ENCODE data around the gene TCF7L1.

The TCF7L1 gene

GRCh38 chr2:85106489-85107180, 26.6 kb upstream of the TCF7L1 start:
- H3F3A ChIP-seq (ENCODE audit: insufficient read depth, low read length): no peaks in the 10 kb centered on the region
- TF ChIP-seq EZH2 (IDR thresholded peaks at IDR 0.05; ENCODE audit: borderline replicate concordance, low read length): no peak
- TF ChIP-seq, protein P1, sequence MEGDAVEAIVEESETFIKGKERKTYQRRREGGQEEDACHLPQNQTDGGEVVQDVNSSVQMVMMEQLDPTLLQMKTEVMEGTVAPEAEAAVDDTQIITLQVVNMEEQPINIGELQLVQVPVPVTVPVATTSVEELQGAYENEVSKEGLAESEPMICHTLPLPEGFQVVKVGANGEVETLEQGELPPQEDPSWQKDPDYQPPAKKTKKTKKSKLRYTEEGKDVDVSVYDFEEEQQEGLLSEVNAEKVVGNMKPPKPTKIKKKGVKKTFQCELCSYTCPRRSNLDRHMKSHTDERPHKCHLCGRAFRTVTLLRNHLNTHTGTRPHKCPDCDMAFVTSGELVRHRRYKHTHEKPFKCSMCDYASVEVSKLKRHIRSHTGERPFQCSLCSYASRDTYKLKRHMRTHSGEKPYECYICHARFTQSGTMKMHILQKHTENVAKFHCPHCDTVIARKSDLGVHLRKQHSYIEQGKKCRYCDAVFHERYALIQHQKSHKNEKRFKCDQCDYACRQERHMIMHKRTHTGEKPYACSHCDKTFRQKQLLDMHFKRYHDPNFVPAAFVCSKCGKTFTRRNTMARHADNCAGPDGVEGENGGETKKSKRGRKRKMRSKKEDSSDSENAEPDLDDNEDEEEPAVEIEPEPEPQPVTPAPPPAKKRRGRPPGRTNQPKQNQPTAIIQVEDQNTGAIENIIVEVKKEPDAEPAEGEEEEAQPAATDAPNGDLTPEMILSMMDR (IDR thresholded peaks at IDR 0.05; ENCODE audit: low read length): no peak
- H3K27ac ChIP-seq (ENCODE audit: low read depth, low read length, poor library complexity, severe bottlenecking): no peak overlapping the region
- H3K79me2 ChIP-seq (ENCODE audit: insufficient read depth, low read length): no peaks in the 10 kb centered on the region
- H3K36me3 ChIP-seq (ENCODE audit: insufficient read depth, low read length): no peaks in the 10 kb centered on the region
- H3K9me2 ChIP-seq (ENCODE audit: low read depth, low read length): no peaks in the 10 kb centered on the region
- no peak overlapping the region for H3K4me2 ChIP-seq (ENCODE audit: low read length)
- H3K4me1 ChIP-seq (ENCODE audit: insufficient read depth, low read length, severe bottlenecking): no peaks in the 10 kb centered on the region
- no peaks in the 10 kb centered on the region for H3K27me3 ChIP-seq (ENCODE audit: insufficient read depth, low read length)
- H4K20me1 ChIP-seq (ENCODE audit: insufficient read depth, low read length): no peaks in the 10 kb centered on the region
- H3K9ac ChIP-seq (ENCODE audit: low read length): no peak overlapping the region
- no peak overlapping the region for H2AFZ ChIP-seq (ENCODE audit: low read length)
- H3K9me3 ChIP-seq (ENCODE audit: low read length): no peaks in the 10 kb centered on the region
- H3K4me3 ChIP-seq (ENCODE audit: low read depth, low read length, poor library complexity, severe bottlenecking): no peak overlapping the region

DNA sequence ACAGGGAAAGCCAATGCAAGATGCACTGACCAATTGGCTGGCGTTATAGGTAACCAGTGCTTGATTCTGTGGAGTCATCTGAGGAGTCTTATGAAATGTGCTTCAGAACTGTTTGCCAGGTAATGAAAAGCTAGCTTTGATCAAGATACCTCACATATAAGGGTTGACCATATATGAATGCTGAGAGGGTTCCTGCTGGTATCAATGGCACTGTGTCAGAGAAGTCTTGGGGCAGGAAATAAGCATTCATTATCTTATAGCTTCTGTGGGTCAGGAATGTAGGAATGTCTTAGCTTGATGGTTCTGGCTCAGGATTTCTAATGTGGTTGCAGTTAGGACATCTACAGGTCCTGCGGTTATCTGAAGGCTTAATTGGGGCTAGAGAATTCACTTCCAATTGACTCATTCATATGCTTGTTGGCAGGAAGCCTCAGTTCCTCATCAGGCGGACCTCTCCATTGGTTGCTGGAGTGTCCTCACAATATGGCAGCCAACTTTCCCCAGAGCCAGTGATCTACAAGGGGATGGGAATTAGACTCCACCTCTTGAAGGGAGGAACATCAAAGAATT, 22.1 kb upstream of the TCF7L1 start:
- no peaks in the 10 kb centered on the region for H3K9me2 ChIP-seq (ENCODE audit: low read depth, low read length)
- no peaks in the 10 kb centered on the region for H3K79me2 ChIP-seq (ENCODE audit: insufficient read depth, low read length)
- no peak overlapping the region for H2AFZ ChIP-seq (ENCODE audit: low read length)
- no peaks in the 10 kb centered on the region for H3K9me3 ChIP-seq (ENCODE audit: low read length)
- TF ChIP-seq, protein P1 (IDR thresholded peaks at IDR 0.05; ENCODE audit: low read length): no peak
- no peak for TF ChIP-seq EZH2 (IDR thresholded peaks at IDR 0.05; ENCODE audit: borderline replicate concordance, low read length)
- H3K4me1 ChIP-seq (ENCODE audit: insufficient read depth, low read length, severe bottlenecking): no peaks in the 10 kb centered on the region
- no peaks in the 10 kb centered on the region for H4K20me1 ChIP-seq (ENCODE audit: insufficient read depth, low read length)
- no peak overlapping the region for H3K9ac ChIP-seq (ENCODE audit: low read length)
- no peaks in the 10 kb centered on the region for H3K36me3 ChIP-seq (ENCODE audit: insufficient read depth, low read length)
- no peaks in the 10 kb centered on the region for H3K27me3 ChIP-seq (ENCODE audit: insufficient read depth, low read length)
- no peak overlapping the region for H3K27ac ChIP-seq (ENCODE audit: low read depth, low read length, poor library complexity, severe bottlenecking)
- H3K4me3 ChIP-seq (ENCODE audit: low read depth, low read length, poor library complexity, severe bottlenecking): no peak overlapping the region
- no peaks in the 10 kb centered on the region for H3F3A ChIP-seq (ENCODE audit: insufficient read depth, low read length)
- no peak overlapping the region for H3K4me2 ChIP-seq (ENCODE audit: low read length)

GRCh38 chr2:85111819-85112281, 21.3 kb upstream of the TCF7L1 start:
- Histone ChIP-seq H3K9me3 (ENCODE audit: low read length) (no peaks in the 10 kb centered on the region), H3K27me3 (ENCODE audit: insufficient read depth, low read length) (no peaks in the 10 kb centered on the region), H3K4me3 (ENCODE audit: low read depth, low read length, poor library complexity, severe bottlenecking) (no peak overlapping the region), H2AFZ (ENCODE audit: low read length) (no peak overlapping the region), H3K9ac (ENCODE audit: low read length) (no peak overlapping the region), H3F3A (ENCODE audit: insufficient read depth, low read length) (no peaks in the 10 kb centered on the region), H3K79me2 (ENCODE audit: insufficient read depth, low read length) (no peaks in the 10 kb centered on the region), H3K36me3 (ENCODE audit: insufficient read depth, low read length) (no peaks in the 10 kb centered on the region), H3K4me2 (ENCODE audit: low read length) (no peak overlapping the region), H3K4me1 (ENCODE audit: insufficient read depth, low read length, severe bottlenecking) (no peaks in the 10 kb centered on the region), H4K20me1 (ENCODE audit: insufficient read depth, low read length) (no peaks in the 10 kb centered on the region), H3K9me2 (ENCODE audit: low read depth, low read length) (no peaks in the 10 kb centered on the region), H3K27ac (ENCODE audit: low read depth, low read length, poor library complexity, severe bottlenecking) (no peak overlapping the region)
- TF ChIP-seq EZH2 (IDR thresholded peaks at IDR 0.05; ENCODE audit: borderline replicate concordance, low read length): no peak
- TF ChIP-seq, protein P1 (IDR thresholded peaks at IDR 0.05; ENCODE audit: low read length): no peak

Data from OCI-LY1 (cell line).